Measurements from ENCODE around the gene ZSWIM6.

DNA sequence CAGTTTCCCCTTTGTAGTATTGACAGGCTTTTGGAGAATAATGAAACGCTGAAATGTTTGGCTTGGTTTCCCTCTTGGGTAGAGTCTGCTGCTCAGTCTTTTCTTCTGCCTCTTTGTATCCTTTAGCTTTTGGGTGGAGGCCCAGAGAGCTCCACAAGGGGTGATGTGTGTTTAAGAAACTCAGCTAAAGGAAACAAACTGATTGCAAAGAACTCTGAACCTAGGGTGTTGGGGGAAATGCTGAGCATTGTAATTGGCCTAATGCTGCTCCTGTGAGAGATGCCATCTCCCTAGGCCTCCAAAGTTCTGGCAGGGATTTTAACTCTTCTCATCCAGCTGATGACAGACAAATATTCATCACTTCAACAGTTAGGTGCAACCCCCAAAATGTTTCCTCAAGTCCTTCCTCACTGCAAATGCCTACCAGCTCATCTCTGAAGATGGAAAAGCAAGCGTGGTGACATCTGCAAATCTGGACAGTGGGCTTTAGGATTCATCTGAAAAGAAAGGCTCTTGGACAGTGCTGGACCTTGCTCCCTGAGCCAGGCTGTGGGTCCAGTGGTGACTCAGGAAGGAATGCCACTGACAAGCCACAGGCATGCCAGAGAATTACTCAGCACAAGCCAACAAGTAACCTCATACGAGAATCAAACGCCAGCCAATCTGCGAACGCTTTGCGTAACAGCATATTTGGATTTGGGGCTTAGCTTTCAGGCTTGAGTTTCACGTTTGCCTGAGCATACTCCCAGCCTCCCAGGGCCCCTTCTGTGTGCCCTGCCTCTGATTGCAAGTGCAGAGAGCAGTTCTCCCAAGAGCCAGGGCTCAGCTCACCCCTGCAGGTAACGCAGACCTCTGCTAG, 30.5 kb upstream of the ZSWIM6 start:
- TF ChIP-seq FOXM1 (IDR thresholded peaks at IDR 0.05; ENCODE audit: low read depth), result no peak
- TF ChIP-seq, protein P1, sequence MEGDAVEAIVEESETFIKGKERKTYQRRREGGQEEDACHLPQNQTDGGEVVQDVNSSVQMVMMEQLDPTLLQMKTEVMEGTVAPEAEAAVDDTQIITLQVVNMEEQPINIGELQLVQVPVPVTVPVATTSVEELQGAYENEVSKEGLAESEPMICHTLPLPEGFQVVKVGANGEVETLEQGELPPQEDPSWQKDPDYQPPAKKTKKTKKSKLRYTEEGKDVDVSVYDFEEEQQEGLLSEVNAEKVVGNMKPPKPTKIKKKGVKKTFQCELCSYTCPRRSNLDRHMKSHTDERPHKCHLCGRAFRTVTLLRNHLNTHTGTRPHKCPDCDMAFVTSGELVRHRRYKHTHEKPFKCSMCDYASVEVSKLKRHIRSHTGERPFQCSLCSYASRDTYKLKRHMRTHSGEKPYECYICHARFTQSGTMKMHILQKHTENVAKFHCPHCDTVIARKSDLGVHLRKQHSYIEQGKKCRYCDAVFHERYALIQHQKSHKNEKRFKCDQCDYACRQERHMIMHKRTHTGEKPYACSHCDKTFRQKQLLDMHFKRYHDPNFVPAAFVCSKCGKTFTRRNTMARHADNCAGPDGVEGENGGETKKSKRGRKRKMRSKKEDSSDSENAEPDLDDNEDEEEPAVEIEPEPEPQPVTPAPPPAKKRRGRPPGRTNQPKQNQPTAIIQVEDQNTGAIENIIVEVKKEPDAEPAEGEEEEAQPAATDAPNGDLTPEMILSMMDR (IDR thresholded peaks at IDR 0.05), result peak; percentile 15; the same call in 1 of the 2 replicates
- peak; percentile 73; the same call in 1 of the 2 replicates for TF ChIP-seq POLR2AphosphoS5 (IDR thresholded peaks at IDR 0.05; ENCODE audit: low read depth, low read length)
- peak; percentile 47; the same call in 1 of the 2 replicates for TF ChIP-seq SIN3A (IDR thresholded peaks at IDR 0.05; ENCODE audit: borderline replicate concordance, low read depth, low read length)

All from SK-N-SH (cell line).